Stimulated activated CD8-positive, alpha-beta memory T cell treated with anti-CD3 and anti-CD28 coated beads, Interleukin-12 subunit alpha, Interleukin-12 subunit beta, amount 100 ng/mL, for 24 hours (primary cell): Measurements from ENCODE around the gene GAS2.

Experiments
- DNase-seq: peaks from one replicate; pipeline ENCODE4 v3.0.0-alpha.2; 2020; ENCODE audit errors: extremely low read depth

GAS2 gene

GRCh38 chr11:22728600-22729389 is 62.4 kb downstream of the GAS2 start:
- no peak for DNase-seq

DNA sequence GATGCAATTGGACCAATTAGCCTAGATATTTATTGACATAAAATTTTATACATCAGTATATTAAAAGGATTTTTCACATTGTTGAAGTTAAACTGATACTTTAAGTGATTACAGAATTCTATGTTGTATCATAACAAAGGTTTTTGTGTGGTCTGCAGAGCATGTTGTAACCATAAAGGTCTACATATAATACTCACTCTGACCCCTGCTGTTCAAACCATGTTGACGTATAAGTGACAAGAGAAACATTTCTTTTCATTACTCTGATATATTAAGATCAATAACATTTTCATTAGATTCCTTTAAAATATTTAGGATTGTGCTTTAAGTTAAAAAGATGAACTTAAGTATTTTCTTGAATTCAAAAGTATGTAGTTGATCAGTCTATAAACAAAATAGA is 63.9 kb downstream of the GAS2 start:
- no peak for DNase-seq

- no peak for DNase-seq
Measured at GRCh38 chr11:22732588-22732987, 66.2 kb downstream of the GAS2 start.

- no peak for DNase-seq
Measured at GRCh38 chr11:22733475-22734248, 67.3 kb downstream of the GAS2 start.

GRCh38 chr11:22734628-22735345 is 68.4 kb downstream of the GAS2 start:
- no peak for DNase-seq

DNA sequence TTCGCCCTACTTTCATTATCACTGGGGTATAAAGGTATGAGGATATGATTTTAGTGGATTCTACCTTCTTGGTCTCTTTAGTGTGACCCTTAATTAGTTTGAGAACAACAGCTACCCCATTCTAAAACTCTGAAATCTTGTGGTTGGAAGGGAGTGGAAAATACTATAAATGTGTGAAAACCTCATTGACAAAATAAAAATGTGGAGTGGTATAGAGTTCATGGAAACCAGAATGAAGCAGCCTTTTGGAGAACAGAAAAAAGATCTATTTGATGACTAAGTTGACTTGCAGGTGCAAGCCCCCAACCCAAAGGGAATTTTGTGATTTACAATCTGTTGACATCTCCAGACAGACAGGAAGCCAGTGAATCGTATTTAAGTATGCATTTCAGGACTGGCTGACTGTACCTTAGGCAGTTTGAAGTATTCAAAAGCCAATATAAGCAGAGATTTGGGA is 75.8 kb downstream of the GAS2 start:
- no peak for DNase-seq

DNA sequence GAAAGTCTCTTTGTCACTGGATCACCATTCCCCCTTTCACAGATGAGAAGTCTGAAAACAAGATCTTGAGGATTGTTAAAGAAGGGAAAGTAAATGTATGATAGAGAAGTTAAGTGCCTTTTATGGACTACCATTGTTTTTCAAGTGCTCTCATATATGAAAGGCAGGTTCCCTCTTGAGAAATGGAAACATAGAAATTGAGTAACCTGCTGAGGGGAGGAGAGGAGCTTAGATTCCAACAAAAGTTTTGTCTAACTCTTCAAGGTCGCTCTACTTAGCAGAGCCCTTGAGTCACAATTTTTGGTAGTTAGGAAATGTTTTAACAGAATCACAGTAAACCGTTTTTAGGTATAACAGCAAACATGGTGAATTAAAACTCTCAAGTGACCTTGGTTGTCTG is 83.1 kb downstream of the GAS2 start:
- no peak for DNase-seq

- DNase-seq, result no peak
Measured at GRCh38 chr11:22752908-22753310, 86.5 kb downstream of the GAS2 start.

GRCh38 chr11:22753416-22753815 is 87.0 kb downstream of the GAS2 start:
- no peak for DNase-seq

DNA sequence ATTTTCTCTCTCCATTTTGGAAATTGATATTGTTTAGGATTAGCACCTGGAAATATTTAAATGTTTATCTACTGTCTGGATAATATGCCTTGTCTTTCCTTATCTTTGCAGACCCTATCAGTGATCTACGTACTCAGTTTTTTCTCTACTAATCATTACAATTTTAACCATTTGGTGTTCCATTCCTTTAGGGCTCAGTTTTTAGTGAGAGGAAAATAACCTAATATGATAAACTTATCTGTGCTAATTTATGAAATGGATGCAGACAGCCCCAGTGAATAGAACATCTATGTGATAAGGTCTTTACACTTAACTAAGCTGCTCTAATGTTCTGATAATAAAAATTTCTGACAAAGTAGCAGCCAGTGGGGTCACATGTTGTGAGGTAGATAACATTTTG is 94.7 kb downstream of the GAS2 start:
- no peak for DNase-seq

DNA sequence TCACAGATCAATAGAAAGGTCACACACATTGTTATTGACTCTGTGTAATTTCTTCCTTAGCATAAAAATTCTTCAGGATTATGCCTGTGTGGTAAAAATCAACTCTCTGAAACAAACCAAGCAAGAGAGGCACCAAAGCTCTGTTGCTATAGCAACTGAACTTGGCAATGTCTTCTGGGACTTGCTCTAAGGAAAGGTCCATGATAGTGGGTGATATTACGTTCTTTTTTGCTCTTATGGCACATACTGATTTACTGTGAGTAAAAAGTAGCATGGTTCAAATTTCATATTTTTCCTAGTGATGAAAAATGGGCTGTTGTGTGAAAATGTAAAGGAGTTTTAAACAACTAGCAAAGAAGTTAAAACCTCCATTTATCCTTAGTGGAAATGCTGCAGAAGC is 96.8 kb downstream of the GAS2 start:
- DNase-seq, result no peak

DNA sequence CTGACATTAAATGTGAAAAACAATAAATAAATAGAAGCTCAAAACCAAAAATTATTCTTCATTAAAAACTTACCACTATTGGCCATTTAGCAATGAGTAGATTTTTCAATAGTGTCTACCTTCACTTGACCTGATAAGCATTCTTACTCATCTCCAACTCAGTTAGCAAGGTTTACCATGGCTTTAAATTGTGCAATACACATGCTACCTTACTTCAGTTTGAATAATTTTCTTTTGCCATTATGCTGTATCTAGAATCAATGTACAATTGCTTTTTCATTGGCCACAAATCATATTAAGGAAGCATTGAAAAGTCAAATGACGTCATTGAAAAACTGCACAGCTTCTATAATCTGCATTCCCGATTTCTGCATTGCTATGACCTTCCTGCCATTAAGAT is 98.3 kb downstream of the GAS2 start:
- DNase-seq, result no peak

DNA sequence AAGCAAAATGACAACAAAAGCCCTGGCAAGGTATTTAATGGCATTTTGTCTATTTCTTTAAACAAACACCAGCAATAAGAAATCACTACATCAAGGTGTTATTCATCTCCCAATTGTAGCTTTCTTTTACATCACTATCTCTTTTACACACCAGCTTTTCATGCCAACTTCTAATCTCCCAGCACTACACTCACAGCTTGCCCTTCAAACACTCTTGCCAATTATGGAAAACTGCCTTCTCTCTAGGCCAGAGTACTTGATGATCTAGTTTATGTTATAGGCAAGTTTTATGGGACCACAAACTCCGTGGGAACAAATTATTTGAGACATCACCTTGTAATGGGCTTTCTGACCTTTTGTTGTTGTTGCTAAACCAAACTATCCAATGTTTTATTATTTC is 101.9 kb downstream of the GAS2 start:
- no peak for DNase-seq

- DNase-seq, result no peak
Measured at GRCh38 chr11:22769081-22769480, 102.7 kb downstream of the GAS2 start.

DNA sequence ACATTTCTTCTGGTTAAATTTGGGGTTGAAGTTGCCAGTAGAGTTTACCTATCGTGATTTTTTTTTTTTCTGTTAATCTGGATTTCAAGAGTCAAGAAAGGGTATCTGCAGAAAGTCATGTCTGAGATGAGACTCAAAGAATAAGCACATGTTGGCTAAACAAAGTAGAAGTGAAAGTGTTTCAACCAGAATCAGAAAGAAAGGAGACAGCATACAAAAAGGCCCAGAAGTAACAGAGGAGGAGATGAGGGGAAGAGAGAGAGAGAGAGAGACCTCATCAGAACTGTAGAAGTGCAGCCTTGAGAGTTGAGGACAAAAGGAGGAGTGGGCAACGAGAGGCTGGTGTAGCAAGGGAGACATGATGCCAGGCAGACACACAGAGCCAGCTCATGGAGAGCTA is 108.3 kb downstream of the GAS2 start:
- no peak for DNase-seq

- no peak for DNase-seq
Measured at GRCh38 chr11:22775248-22775647, 108.8 kb downstream of the GAS2 start.

DNA sequence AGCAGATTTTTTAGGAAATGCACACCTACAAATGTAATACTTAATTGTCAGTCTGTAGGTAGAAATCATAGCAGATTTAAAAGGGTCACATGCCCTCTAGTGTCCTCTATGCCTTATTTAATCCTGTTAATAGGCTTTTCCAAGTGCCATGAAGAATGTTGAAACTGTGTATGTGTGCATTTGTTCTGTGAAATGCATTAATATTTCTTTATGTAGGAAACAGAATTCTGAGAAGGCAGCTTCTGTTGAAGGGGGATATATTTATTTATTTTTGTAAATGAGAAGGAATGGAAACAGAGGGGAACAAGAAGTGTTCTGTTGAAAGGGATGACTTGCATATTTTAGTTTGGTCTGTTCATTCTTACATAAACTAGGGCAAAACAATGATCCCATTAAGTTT is 112.2 kb downstream of the GAS2 start:
- DNase-seq, result no peak

DNA sequence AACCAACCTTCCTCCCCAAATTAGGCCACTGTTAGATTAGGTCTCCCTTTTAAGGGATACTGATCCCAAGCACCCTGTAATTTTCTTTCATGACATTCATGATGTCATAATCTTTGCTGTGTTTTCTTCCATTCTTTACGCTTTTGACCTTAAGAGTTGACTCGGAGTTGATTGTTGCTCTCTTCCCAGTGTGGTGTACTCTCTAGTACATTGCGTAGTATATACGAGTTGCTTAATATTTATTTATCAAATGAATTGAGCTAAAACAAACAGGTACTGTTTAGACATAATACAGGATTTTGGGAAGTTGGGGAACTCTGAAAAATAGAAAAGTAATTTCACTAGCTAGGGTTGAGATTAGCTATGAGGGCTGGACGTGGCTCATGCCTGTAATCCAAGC is 113.4 kb downstream of the GAS2 start:
- no peak for DNase-seq

GRCh38 chr11:22780952-22781593 is 114.7 kb downstream of the GAS2 start:
- DNase-seq, result no peak

DNA sequence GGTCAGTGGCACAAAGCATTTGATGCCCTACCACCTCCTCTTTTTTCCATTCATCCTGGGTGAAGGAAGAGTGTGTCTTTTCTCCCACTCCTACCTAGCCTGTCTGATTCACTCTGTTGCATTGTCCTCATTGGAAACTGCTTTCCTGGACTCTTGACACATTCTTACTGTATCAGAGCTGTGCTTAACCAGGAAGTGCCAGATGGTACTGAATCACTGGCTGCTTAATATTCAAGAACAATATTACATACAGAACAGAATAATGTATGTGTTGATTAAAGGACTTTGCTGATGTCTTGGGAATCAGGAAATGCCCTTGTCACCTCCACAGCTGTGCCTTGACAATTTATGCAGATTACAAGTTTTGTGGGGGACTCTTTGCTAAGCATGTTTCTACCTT is 118.8 kb downstream of the GAS2 start:
- no peak for DNase-seq

DNA sequence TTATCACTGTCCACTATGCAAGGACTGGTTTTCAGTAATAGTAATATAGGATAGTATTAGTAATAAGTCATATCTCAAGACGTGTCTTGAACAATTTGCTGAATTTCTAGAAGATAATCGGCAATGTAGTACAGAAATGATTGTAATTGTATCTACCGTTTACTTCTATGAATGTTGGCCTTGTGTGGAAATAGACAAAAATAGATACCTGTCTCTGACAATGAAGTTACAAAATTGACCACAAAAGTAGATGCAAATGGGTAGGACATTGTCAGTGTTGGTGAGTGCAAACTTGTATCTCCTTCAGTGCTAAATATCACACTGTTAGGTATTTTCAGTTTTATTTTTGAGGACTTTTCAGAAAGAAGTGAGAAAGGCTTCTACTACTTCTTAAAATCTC is 120.1 kb downstream of the GAS2 start:
- DNase-seq, result no peak

- DNase-seq, result no peak
Measured at GRCh38 chr11:22787055-22787454, 120.6 kb downstream of the GAS2 start.
